Activated T-cell treated with anti-CD3 and anti-CD28 coated beads, Interleukin-2, amount 50 U/mL, for 48 hours (primary cell): Measurements from ENCODE around the gene ESF1.

Source experiments
- DNase-seq, 2 experiments: peaks; one replicate each; pipeline ENCODE4 v3.0.0-alpha.2; 2020

The ESF1 gene

GRCh38 chr20:13671916-13672378, 112.8 kb downstream of the ESF1 start:
- no peak for DNase-seq

GRCh38 chr20:13671512-13671911, 113.2 kb downstream of the ESF1 start:
- DNase-seq, result no peak

GRCh38 chr20:13670160-13670559, 114.6 kb downstream of the ESF1 start:
- DNase-seq, result no peak

GRCh38 chr20:13665709-13666395, 118.9 kb downstream of the ESF1 start:
- DNase-seq, result no peak
